Stimulated activated CD4-positive, alpha-beta T cell treated with anti-CD3 and anti-CD28 coated beads, Interleukin-2, amount 100 ng/mL, for 48 hours (primary cell): ENCODE data around the gene PNN.
"Not testable (repeated sequence)": the region's sequence is repeated elsewhere in the genome, so short reads cannot be mapped to it uniquely, and the experiment has no call there.

Experiments used
- DNase-seq, 2 donors: peaks; one replicate each; pipeline ENCODE4 v3.0.0-alpha.2; 2020

PNN gene

GRCh38 chr14:39174560-39175444 lies at the start of gene PNN:
TSS of gene PNN (plus strand) at chr14:39175254. CDS start at chr14:39175280, 26 bp downstream.
- peak; percentile 89 to 91 for DNase-seq

- DNase-seq = not testable (repeated sequence)
Observed at GRCh38 chr14:39137835-39138234, 37.2 kb upstream of the PNN start.

GRCh38 chr14:39138440-39138839 lies 36.6 kb upstream of the PNN start:
- DNase-seq = no peak

- DNase-seq = no peak
Observed at GRCh38 chr14:39140170-39140569, 34.9 kb upstream of the PNN start.

- not testable (repeated sequence) for DNase-seq
Observed at GRCh38 chr14:39141623-39142022, 33.4 kb upstream of the PNN start.

GRCh38 chr14:39143226-39143625 lies 31.8 kb upstream of the PNN start:
- DNase-seq = not testable (repeated sequence)

GRCh38 chr14:39145266-39145966 lies 29.6 kb upstream of the PNN start:
- DNase-seq = no peak

- no peak for DNase-seq
Observed at GRCh38 chr14:39154594-39155189, 20.4 kb upstream of the PNN start.

- no peak for DNase-seq
Observed at GRCh38 chr14:39157491-39157890, 17.6 kb upstream of the PNN start.

GRCh38 chr14:39158222-39158858 lies 16.7 kb upstream of the PNN start:
- no peak for DNase-seq

GRCh38 chr14:39160494-39160893 lies 14.6 kb upstream of the PNN start:
- no peak for DNase-seq

GRCh38 chr14:39167797-39168320 lies 7.2 kb upstream of the PNN start:
- DNase-seq = not testable (repeated sequence)

GRCh38 chr14:39168591-39168990 lies 6.5 kb upstream of the PNN start:
- no peak for DNase-seq

- no peak for DNase-seq
Observed at GRCh38 chr14:39169541-39169900, 5.5 kb upstream of the PNN start.

- DNase-seq = no peak
Observed at GRCh38 chr14:39173198-39173597, 1.9 kb upstream of the PNN start.

GRCh38 chr14:39175445-39176262 lies 600 bp downstream of the PNN start:
- peak; percentile 20 to 30 for DNase-seq

GRCh38 chr14:39176263-39177167 lies 1.5 kb downstream of the PNN start:
- no peak for DNase-seq

- no peak for DNase-seq
Observed at GRCh38 chr14:39177168-39177545, 2.1 kb downstream of the PNN start.

GRCh38 chr14:39179042-39179441 lies 4.0 kb downstream of the PNN start:
- DNase-seq = no peak

GRCh38 chr14:39180553-39180952 lies 5.5 kb downstream of the PNN start:
- no peak for DNase-seq
